MM.1S (cell line): ENCODE data around the gene NFATC3.

ENCODE experiments used
- DNase-seq: peaks from one replicate; pipeline ENCODE4 v3.0.0-alpha.2; 2015
- H2AFZ ChIP-seq: fragments of 300-600 bp; sonication (generic); 2 replicates; pipeline ENCODE4 v1.6.0; 2016; ENCODE audit warnings: antibody characterized with exemption, low read length
- H3F3A ChIP-seq: fragments of 300-600 bp; sonication (generic); 2 replicates; pipeline ENCODE4 v1.6.1; 2016; ENCODE audit warnings: mild to moderate bottlenecking, antibody characterized with exemption, low read length, moderate library complexity, mixed read lengths; ENCODE audit not compliant: insufficient read depth
- H3K27ac ChIP-seq: fragments of 300-600 bp; sonication (generic); 2 replicates; pipeline ENCODE4 v1.5.1; 2016; ENCODE audit warnings: mild to moderate bottlenecking, low read length
- H3K27me3 ChIP-seq: fragments of 300-600 bp; sonication (generic); replicated peaks from 2 replicates; pipeline ENCODE4 v1.6.0; 2016; ENCODE audit warnings: low read length; ENCODE audit not compliant: insufficient read depth
- H3K36me3 ChIP-seq: fragments of 300-600 bp; sonication (generic); replicated peaks from 2 replicates; pipeline ENCODE4 v1.6.1; 2016; ENCODE audit warnings: mild to moderate bottlenecking, low read length, mixed read lengths; ENCODE audit not compliant: insufficient read depth
- H3K4me1 ChIP-seq: fragments of 300-600 bp; sonication (generic); 2 replicates; pipeline ENCODE4 v1.6.1; 2016; ENCODE audit warnings: low read length, mixed read lengths
- H3K4me2 ChIP-seq: fragments of 300-600 bp; sonication (generic); 2 replicates; pipeline ENCODE4 v1.6.0; 2016; ENCODE audit warnings: low read depth, low read length
- H3K4me3 ChIP-seq: fragments of 300-600 bp; sonication (generic); 2 replicates; pipeline ENCODE4 v1.5.1; 2016; ENCODE audit warnings: low read length, mixed read lengths
- H3K79me2 ChIP-seq: fragments of 300-600 bp; sonication (generic); 2 replicates; pipeline ENCODE4 v1.6.1; 2016; ENCODE audit warnings: mixed run types, low read length, mixed read lengths
- H3K9ac ChIP-seq: fragments of 300-600 bp; sonication (generic); 2 replicates; pipeline ENCODE4 v1.6.1; 2016; ENCODE audit warnings: low read length, mixed read lengths
- H3K9me2 ChIP-seq: fragments of 300-600 bp; sonication (generic); replicated peaks from 2 replicates; pipeline ENCODE4 v1.6.1; 2016; ENCODE audit warnings: mild to moderate bottlenecking, low read length, mixed read lengths; ENCODE audit not compliant: insufficient read depth
- H3K9me3 ChIP-seq: fragments of 300-600 bp; sonication (generic); replicated peaks from 2 replicates; pipeline ENCODE4 v1.6.1; 2016; ENCODE audit warnings: mild to moderate bottlenecking, low read length, mixed read lengths; ENCODE audit not compliant: insufficient read depth
- H4K20me1 ChIP-seq: fragments of 300-600 bp; sonication (generic); 2 replicates; pipeline ENCODE4 v1.6.1; 2016; ENCODE audit warnings: mild to moderate bottlenecking, low read length, moderate library complexity, mixed read lengths; ENCODE audit not compliant: insufficient read depth
- CTCF ChIP-seq: fragments of 300-600 bp; sonication (generic); IDR thresholded peaks from 2 replicates; pipeline ENCODE4 v1.5.1; 2016; ENCODE audit warnings: antibody characterized with exemption, low read length, mixed read lengths
- EZH2 ChIP-seq: fragments of 300-600 bp; sonication (generic); optimal IDR thresholded peaks from 2 replicates; pipeline ENCODE3; 2017; ENCODE audit warnings: low read depth, mild to moderate bottlenecking, antibody characterized with exemption, low read length, mixed read lengths
- EZH2phosphoT487 ChIP-seq: fragments of 300-600 bp; sonication (generic); IDR thresholded peaks from 2 replicates; pipeline ENCODE4 v1.6.1; 2018; ENCODE audit warnings: antibody characterized with exemption, low read length

NFATC3 gene

GRCh38 chr16:68074850-68075555, 10.2 kb upstream of the NFATC3 start:
- no peak overlapping the region for H2AFZ ChIP-seq
- no peaks in the 10 kb centered on the region for H3K27me3 ChIP-seq
- DNase-seq: peak; percentile 19
- no peaks in the 10 kb centered on the region for H3K9me3 ChIP-seq
- H3K9me2 ChIP-seq: no peaks in the 10 kb centered on the region
- TF ChIP-seq EZH2phosphoT487 (no peak), CTCF (no peak), EZH2 (no peak)
- H3K4me2 ChIP-seq: no peak overlapping the region
- H4K20me1 ChIP-seq: no peaks in the 10 kb centered on the region
- H3K36me3 ChIP-seq: no peaks in the 10 kb centered on the region
- H3K27ac ChIP-seq: no peak overlapping the region
- H3F3A ChIP-seq: no peaks in the 10 kb centered on the region
- H3K4me1 ChIP-seq: 0 out of 2 replicates have a peak, but pooled peaks cover 3% of the 10 kb centered on the region
- no peaks in the 10 kb centered on the region for H3K79me2 ChIP-seq
- H3K9ac ChIP-seq: no peak overlapping the region
- H3K4me3 ChIP-seq: no peak overlapping the region

DNA sequence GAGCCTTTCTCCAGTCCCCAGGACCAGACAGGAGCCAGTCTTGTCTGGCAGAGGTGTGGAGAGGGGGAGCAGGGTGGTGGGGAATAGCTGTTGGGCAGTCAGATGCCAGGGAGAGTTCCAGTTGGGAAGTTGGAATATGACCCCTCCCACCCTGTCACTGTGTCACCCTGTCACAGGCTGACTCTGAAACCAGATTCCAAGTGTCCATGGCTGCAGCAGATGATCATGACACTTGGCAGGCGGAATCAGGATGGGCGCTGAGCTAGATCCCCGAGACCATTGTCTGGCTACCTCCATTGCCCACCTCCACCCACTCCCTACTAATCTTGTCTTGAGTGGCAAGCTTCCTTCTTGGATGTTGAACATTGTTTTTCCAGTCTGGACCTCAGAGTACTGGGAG, 9.2 kb upstream of the NFATC3 start:
- no peaks in the 10 kb centered on the region for H3K9me3 ChIP-seq
- no peak overlapping the region for H3K4me3 ChIP-seq
- no peaks in the 10 kb centered on the region for H3K27me3 ChIP-seq
- no peaks in the 10 kb centered on the region for H3K79me2 ChIP-seq
- no peak overlapping the region for H3K9ac ChIP-seq
- no peak overlapping the region for H3K4me2 ChIP-seq
- TF ChIP-seq EZH2phosphoT487: no peak
- no peak for TF ChIP-seq EZH2
- no peak for TF ChIP-seq CTCF
- no peaks in the 10 kb centered on the region for H4K20me1 ChIP-seq
- no peak overlapping the region for H3K27ac ChIP-seq
- DNase-seq: no peak
- no peaks in the 10 kb centered on the region for H3K9me2 ChIP-seq
- no peaks in the 10 kb centered on the region for H3K36me3 ChIP-seq
- H3F3A ChIP-seq: no peaks in the 10 kb centered on the region
- H3K4me1 ChIP-seq: 0 out of 2 replicates have a peak, but pooled peaks cover 3% of the 10 kb centered on the region
- no peak overlapping the region for H2AFZ ChIP-seq

GRCh38 chr16:68076560-68076959, 8.6 kb upstream of the NFATC3 start:
- Histone ChIP-seq H3F3A (no peaks in the 10 kb centered on the region), H3K79me2 (no peaks in the 10 kb centered on the region), H4K20me1 (no peaks in the 10 kb centered on the region), H2AFZ (no peak overlapping the region), H3K9me2 (no peaks in the 10 kb centered on the region), H3K36me3 (no peaks in the 10 kb centered on the region), H3K27ac (no peak overlapping the region), H3K4me3 (no peak overlapping the region), H3K9ac (no peak overlapping the region), H3K4me1 (0 out of 2 replicates have a peak, but pooled peaks cover 3% of the 10 kb centered on the region), H3K9me3 (no peaks in the 10 kb centered on the region), H3K27me3 (no peaks in the 10 kb centered on the region), H3K4me2 (no peak overlapping the region)
- no peak for DNase-seq
- TF ChIP-seq EZH2phosphoT487 (no peak), CTCF (no peak), EZH2 (no peak)
